Measurements from ENCODE around the gene COLEC12.

The COLEC12 gene

DNA sequence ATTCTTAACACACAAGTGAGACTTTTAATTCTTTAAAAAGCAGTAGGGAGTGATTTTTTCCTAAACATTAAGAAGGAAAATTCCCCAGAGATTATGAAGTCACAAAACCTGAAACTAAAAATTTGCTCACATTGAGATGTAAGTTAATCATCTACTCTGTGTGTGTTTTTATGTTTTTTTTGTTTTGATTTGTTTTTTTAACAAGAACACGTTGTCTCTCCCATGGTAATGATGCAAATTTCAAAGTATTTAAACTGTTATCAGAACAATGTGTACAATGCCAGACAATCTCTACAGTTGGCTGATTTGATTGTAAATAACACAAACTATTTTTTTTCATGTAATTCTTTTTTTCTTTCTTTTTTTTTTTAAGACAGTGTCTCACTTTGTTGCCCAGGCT is 71.5 kb downstream of the COLEC12 start:
- Mint-ChIP-seq H3K27me3 (ENCODE audit: low read depth) (peaks cover 4% of the 10 kb centered on the region), H3K4me3 (no peak overlapping the region), H3K4me1 (ENCODE audit: low read depth) (no peaks in the 10 kb centered on the region), H3K36me3 (ENCODE audit: low read depth) (no peaks in the 10 kb centered on the region), H3K9me3 (no peaks in the 10 kb centered on the region), H3K27ac (no peak overlapping the region)
- DNase-seq (ENCODE audit: low spot score) = no peak

DNA sequence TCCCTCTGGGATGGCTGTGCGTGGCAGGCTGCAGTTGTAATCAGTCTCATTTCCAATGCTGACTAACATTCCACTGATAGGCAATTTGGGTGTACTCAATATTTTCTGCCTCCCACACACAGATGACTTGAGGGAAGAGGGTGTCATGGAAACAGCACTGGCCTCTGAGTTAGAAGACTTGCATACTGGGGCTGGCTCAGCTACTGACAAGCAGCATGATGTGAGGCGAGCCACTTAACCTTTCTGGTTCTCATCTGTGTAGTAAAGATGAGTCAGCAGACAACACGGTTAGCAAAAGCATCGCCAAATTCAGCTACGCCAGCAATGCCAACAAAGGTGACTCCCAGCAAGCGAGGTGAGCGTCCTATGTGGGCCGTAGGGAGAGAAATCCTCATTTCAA is 73.5 kb downstream of the COLEC12 start:
- H3K4me1 Mint-ChIP-seq (ENCODE audit: low read depth) = no peaks in the 10 kb centered on the region
- H3K27ac Mint-ChIP-seq = no peak overlapping the region
- H3K9me3 Mint-ChIP-seq = no peaks in the 10 kb centered on the region
- no peak for DNase-seq (ENCODE audit: low spot score)
- H3K27me3 Mint-ChIP-seq (ENCODE audit: low read depth) = no peaks in the 10 kb centered on the region
- H3K4me3 Mint-ChIP-seq = no peak overlapping the region
- no peaks in the 10 kb centered on the region for H3K36me3 Mint-ChIP-seq (ENCODE audit: low read depth)

- Mint-ChIP-seq H3K9me3 (no peaks in the 10 kb centered on the region), H3K27me3 (ENCODE audit: low read depth) (no peaks in the 10 kb centered on the region), H3K36me3 (ENCODE audit: low read depth) (no peaks in the 10 kb centered on the region), H3K27ac (no peak overlapping the region), H3K4me1 (ENCODE audit: low read depth) (no peaks in the 10 kb centered on the region), H3K4me3 (no peak overlapping the region)
- DNase-seq (ENCODE audit: low spot score) = no peak
Measured at GRCh38 chr18:425106-425745, 75.3 kb downstream of the COLEC12 start.

DNA sequence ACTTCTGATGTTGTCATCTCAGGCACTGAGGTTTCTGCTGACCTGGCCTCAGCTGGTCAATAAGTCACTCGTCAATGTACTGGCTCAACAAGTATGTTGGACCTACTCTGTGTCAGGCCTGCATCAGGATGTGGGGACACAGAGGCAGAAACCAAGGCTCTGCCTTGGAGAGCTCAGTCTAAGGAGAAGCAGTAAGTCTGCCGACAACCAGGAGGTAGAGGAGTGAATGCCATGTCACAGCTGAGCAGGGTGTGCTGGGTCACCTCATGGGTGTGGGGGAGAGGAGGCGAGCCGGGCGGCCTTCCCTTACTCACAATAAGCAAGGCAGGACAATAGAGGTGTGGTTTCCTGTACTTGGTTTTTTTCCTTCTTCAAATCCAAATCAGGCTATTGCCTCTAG is 75.8 kb downstream of the COLEC12 start:
- Mint-ChIP-seq H3K27ac (no peak overlapping the region), H3K36me3 (ENCODE audit: low read depth) (no peaks in the 10 kb centered on the region), H3K4me1 (ENCODE audit: low read depth) (no peaks in the 10 kb centered on the region), H3K27me3 (ENCODE audit: low read depth) (no peaks in the 10 kb centered on the region), H3K9me3 (no peaks in the 10 kb centered on the region), H3K4me3 (no peak overlapping the region)
- DNase-seq (ENCODE audit: low spot score) = no peak

DNA sequence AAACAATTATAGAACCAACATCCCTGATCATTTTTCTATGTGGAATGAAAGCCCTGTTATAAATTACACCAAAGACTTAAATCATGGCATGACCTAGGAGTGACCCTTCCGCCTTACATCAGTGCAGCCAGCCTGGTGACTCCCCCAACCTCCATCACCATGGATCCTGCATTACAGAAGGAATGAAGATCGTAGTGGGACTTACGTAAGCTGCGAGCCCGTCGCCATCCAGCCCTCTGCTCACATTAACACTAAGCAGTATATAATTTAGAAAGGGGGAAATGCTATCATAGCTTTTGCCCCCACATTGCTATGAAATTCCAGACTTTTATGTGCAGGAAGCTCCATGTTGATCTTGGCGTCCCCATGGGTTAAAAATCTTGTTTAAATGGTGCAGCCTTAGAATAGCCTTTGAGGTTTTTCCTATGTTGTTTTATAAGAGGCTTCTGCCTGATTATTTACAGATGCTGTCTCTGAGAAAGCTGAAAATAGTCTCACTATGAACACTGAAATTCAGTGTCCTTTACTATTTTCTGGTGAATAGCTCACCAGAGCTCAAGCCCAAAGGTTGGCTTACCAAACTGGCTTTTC is 76.3 kb downstream of the COLEC12 start:
- DNase-seq (ENCODE audit: low spot score) = no peak
- Mint-ChIP-seq H3K27me3 (ENCODE audit: low read depth) (no peaks in the 10 kb centered on the region), H3K27ac (no peak overlapping the region), H3K4me3 (no peak overlapping the region), H3K36me3 (ENCODE audit: low read depth) (no peaks in the 10 kb centered on the region), H3K4me1 (ENCODE audit: low read depth) (no peaks in the 10 kb centered on the region), H3K9me3 (no peaks in the 10 kb centered on the region)

DNA sequence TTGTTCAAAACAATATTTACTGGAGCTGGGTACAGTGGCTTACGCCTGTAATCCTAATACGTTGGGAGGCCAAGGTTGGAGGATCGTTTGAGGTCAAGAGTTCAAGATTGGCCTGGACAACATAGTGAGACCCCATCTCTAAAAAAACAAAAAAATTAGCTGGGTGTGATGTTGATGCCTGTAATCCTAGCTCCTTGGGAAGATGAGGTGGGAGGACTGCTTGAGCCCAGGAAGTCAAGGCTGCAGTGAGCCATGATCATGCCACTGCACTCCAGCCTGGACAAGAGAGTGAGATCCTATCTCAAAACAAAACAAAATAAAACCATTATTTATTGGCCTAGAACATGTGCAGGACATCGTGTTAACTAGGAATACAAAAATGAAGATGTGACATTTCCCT is 77.5 kb downstream of the COLEC12 start:
- Mint-ChIP-seq H3K4me1 (ENCODE audit: low read depth) (no peaks in the 10 kb centered on the region), H3K4me3 (no peak overlapping the region), H3K36me3 (ENCODE audit: low read depth) (no peaks in the 10 kb centered on the region), H3K9me3 (no peaks in the 10 kb centered on the region), H3K27ac (no peak overlapping the region), H3K27me3 (ENCODE audit: low read depth) (no peaks in the 10 kb centered on the region)
- DNase-seq (ENCODE audit: low spot score) = no peak

- no peak for DNase-seq (ENCODE audit: low spot score)
- Mint-ChIP-seq H3K4me1 (ENCODE audit: low read depth) (no peaks in the 10 kb centered on the region), H3K36me3 (ENCODE audit: low read depth) (no peaks in the 10 kb centered on the region), H3K4me3 (no peak overlapping the region), H3K9me3 (no peaks in the 10 kb centered on the region), H3K27ac (no peak overlapping the region), H3K27me3 (ENCODE audit: low read depth) (no peaks in the 10 kb centered on the region)
Measured at GRCh38 chr18:421247-422155, 79.0 kb downstream of the COLEC12 start.

DNA sequence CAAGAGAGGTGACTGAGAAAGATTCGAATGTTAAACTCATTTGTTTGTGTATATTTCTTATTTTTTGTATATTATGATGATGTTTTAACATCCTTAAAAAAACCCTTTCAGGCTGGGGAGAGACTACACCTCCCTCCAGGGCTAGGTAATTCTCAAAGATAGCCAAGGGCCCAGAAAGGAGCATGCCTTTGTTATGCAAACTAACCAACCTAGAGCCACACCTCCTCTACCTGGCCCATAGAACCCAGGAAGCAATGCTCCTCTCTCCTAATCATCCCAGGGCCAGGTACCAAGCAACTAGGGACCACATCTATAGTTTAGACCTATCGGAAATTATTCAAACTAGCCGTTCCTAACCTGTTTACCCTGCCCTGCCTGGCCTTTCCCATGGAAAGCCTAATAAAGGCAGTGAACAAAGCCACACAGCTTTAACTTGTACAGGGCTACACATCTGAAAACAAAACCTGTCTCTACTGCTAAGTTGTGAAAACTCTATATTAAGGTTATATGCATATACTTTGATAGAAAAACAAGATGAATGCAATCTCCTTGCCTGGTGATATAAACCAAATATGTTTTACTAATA is 79.7 kb downstream of the COLEC12 start:
- Mint-ChIP-seq H3K9me3 (no peaks in the 10 kb centered on the region), H3K36me3 (ENCODE audit: low read depth) (no peaks in the 10 kb centered on the region), H3K27me3 (ENCODE audit: low read depth) (no peaks in the 10 kb centered on the region), H3K4me1 (ENCODE audit: low read depth) (peaks cover 1% of the 10 kb centered on the region), H3K4me3 (no peak overlapping the region), H3K27ac (no peak overlapping the region)
- no peak for DNase-seq (ENCODE audit: low spot score)

- peaks cover 2% of the 10 kb centered on the region for H3K4me1 Mint-ChIP-seq (ENCODE audit: low read depth)
- no peak overlapping the region for H3K4me3 Mint-ChIP-seq
- no peak for DNase-seq (ENCODE audit: low spot score)
- H3K27me3 Mint-ChIP-seq (ENCODE audit: low read depth) = no peaks in the 10 kb centered on the region
- H3K36me3 Mint-ChIP-seq (ENCODE audit: low read depth) = no peaks in the 10 kb centered on the region
- H3K27ac Mint-ChIP-seq = no peak overlapping the region
- H3K9me3 Mint-ChIP-seq = no peaks in the 10 kb centered on the region
Measured at GRCh38 chr18:419541-420175, 80.8 kb downstream of the COLEC12 start.

DNA sequence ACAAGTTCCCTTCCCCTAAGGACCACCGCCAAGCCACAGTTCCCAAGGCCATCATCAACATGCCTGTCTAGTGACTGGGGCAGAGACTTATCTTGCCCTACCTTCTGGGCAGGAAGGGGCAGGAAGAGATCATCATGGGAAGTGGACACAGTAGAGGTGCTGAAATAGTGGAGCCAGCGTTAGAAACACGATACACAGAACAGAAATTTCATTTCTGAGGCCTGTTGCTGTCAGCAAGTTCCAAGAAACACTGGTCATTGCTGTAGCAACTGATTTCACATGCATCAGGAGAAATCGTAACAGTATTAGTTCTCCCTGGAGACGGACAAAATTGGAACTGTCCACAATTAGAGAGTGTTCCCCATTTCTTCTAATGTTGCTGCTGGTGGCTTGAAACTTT is 83.0 kb downstream of the COLEC12 start:
- DNase-seq (ENCODE audit: low spot score) = no peak
- Mint-ChIP-seq H3K4me1 (ENCODE audit: low read depth) (peaks cover 2% of the 10 kb centered on the region), H3K27ac (no peak overlapping the region), H3K36me3 (ENCODE audit: low read depth) (no peaks in the 10 kb centered on the region), H3K27me3 (ENCODE audit: low read depth) (peaks cover 2% of the 10 kb centered on the region), H3K9me3 (no peaks in the 10 kb centered on the region), H3K4me3 (no peak overlapping the region)

DNA sequence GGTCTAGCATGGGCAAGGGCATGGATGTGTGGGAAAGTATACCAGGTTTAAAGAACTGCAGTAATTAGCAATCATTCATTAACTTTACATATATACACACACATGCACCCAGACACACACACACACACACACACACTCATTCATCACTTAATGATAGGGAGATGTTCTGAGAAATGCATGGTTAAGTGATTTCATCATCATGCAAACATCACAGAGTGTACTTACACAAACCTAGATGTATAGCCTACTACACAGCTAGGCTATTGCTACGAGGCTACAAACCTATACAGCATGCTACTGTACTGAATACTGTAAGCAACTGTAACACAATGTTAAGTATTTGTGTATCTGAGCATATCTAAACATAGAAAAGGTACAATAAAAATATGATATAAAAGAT is 83.6 kb downstream of the COLEC12 start:
- H3K27ac Mint-ChIP-seq = no peak overlapping the region
- no peaks in the 10 kb centered on the region for H3K36me3 Mint-ChIP-seq (ENCODE audit: low read depth)
- peaks cover 3% of the 10 kb centered on the region for H3K27me3 Mint-ChIP-seq (ENCODE audit: low read depth)
- H3K9me3 Mint-ChIP-seq = no peaks in the 10 kb centered on the region
- H3K4me1 Mint-ChIP-seq (ENCODE audit: low read depth) = peaks cover 2% of the 10 kb centered on the region
- no peak overlapping the region for H3K4me3 Mint-ChIP-seq
- DNase-seq (ENCODE audit: low spot score) = no peak

GRCh38 chr18:415617-416612 is 84.6 kb downstream of the COLEC12 start:
- H3K4me1 Mint-ChIP-seq (ENCODE audit: low read depth) = peaks cover 2% of the 10 kb centered on the region
- no peak overlapping the region for H3K27ac Mint-ChIP-seq
- H3K9me3 Mint-ChIP-seq = no peaks in the 10 kb centered on the region
- no peak for DNase-seq (ENCODE audit: low spot score)
- H3K27me3 Mint-ChIP-seq (ENCODE audit: low read depth) = peaks cover 7% of the 10 kb centered on the region
- H3K4me3 Mint-ChIP-seq = no peak overlapping the region
- H3K36me3 Mint-ChIP-seq (ENCODE audit: low read depth) = no peaks in the 10 kb centered on the region

DNA sequence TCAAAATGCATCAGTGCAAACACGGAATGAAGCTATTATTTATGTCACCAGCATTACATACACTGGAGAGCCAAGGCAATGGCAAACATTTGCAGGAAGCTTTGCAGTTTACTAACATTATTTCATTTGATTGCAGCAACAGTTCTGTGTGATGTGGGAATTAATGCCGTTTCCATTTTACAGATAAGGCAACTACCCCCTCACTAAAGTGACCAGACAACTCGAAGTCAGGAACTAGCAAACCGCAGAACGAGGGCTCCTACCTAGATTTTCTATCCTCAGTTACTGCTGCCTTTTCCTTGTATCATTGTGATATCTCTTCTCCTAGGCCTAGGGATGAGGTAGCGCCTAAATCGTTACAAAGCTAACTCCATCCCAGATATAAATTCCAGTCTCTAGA is 85.5 kb downstream of the COLEC12 start:
- Mint-ChIP-seq H3K4me3 (no peak overlapping the region), H3K4me1 (ENCODE audit: low read depth) (peaks cover 2% of the 10 kb centered on the region), H3K9me3 (no peaks in the 10 kb centered on the region), H3K27me3 (ENCODE audit: low read depth) (peaks cover 7% of the 10 kb centered on the region), H3K36me3 (ENCODE audit: low read depth) (no peaks in the 10 kb centered on the region), H3K27ac (no peak overlapping the region)
- no peak for DNase-seq (ENCODE audit: low spot score)

Measured in T-helper 2 cell treated with Interferon-gamma antibody and Interleukin-4, amounts not matched to agents 5 μg/mL and 100 μg/mL, for 36 hours (primary cell).